Ammon's horn (tissue), 1 donor: ENCODE data around the gene WDFY4.

Source experiments
- DNase-seq: peaks from one replicate; pipeline ENCODE4 v3.0.0-alpha.2; 2016; ENCODE audit warnings: low spot score

WDFY4 gene

GRCh38 chr10:48879451-48879850 lies 194.8 kb downstream of the WDFY4 start:
- DNase-seq = no peak

- no peak for DNase-seq
These were observed 195.5 kb downstream of the WDFY4 start for GRCh38 chr10:48880016-48880705.

- DNase-seq = no peak
These were observed 197.3 kb downstream of the WDFY4 start for GRCh38 chr10:48881937-48882336.

GRCh38 chr10:48882881-48883280 lies 198.2 kb downstream of the WDFY4 start:
- no peak for DNase-seq

GRCh38 chr10:48883701-48884100 lies 199.0 kb downstream of the WDFY4 start:
- DNase-seq = no peak

- peak; percentile 0 for DNase-seq
These were observed 199.7 kb downstream of the WDFY4 start for GRCh38 chr10:48884179-48885045.

- DNase-seq = peak; percentile 59
These were observed 200.7 kb downstream of the WDFY4 start for GRCh38 chr10:48885376-48885775.

GRCh38 chr10:48887982-48888381 lies 203.3 kb downstream of the WDFY4 start:
- no peak for DNase-seq

GRCh38 chr10:48890888-48891850 lies 206.5 kb downstream of the WDFY4 start:
- no peak for DNase-seq

- no peak for DNase-seq
These were observed 210.5 kb downstream of the WDFY4 start for GRCh38 chr10:48894911-48895802.

GRCh38 chr10:48895803-48896195 lies 211.1 kb downstream of the WDFY4 start:
- no peak for DNase-seq

- DNase-seq = no peak
These were observed 212.2 kb downstream of the WDFY4 start for GRCh38 chr10:48896756-48897440.

GRCh38 chr10:48897441-48897790 lies 212.7 kb downstream of the WDFY4 start:
- DNase-seq = no peak

- no peak for DNase-seq
These were observed 213.8 kb downstream of the WDFY4 start for GRCh38 chr10:48898426-48898825.

- DNase-seq = no peak
These were observed 215.1 kb downstream of the WDFY4 start for GRCh38 chr10:48899781-48900180.

- peak; percentile 32 for DNase-seq
These were observed 215.7 kb downstream of the WDFY4 start for GRCh38 chr10:48900371-48900801.

GRCh38 chr10:48901319-48901718 lies 216.6 kb downstream of the WDFY4 start:
- no peak for DNase-seq

GRCh38 chr10:48902096-48902495 lies 217.4 kb downstream of the WDFY4 start:
- DNase-seq = no peak

GRCh38 chr10:48903151-48903550 lies 218.5 kb downstream of the WDFY4 start:
- peak; percentile 20 for DNase-seq

GRCh38 chr10:48904861-48905260 lies 220.2 kb downstream of the WDFY4 start:
- DNase-seq = no peak

- DNase-seq = no peak
These were observed 220.6 kb downstream of the WDFY4 start for GRCh38 chr10:48905311-48905710.
